GM12892 (cell line): Measurements from ENCODE around the gene NPC1L1.
A peak's percentile ranks its signal among the peaks of the same experiment; 100 is the strongest.
"Not testable (repeated sequence)": the region's sequence is repeated elsewhere in the genome, so short reads cannot be mapped to it uniquely, and the experiment has no call there.

Experiments used
- DNase-seq: peaks from one replicate; pipeline ENCODE4 v3.0.0; 2011; ENCODE audit not compliant: insufficient read length
- FAIRE-seq: peaks from 2 replicates; lab custom pipeline; 2011; peaks lifted over from hg19 to GRCh38; lab: Jason Lieb, UNC
- POLR2A ChIP-seq: IDR thresholded peaks from 2 replicates; pipeline ENCODE4 v1.6.1; 2011; ENCODE audit warnings: low read depth, low read length, control low read depth
- POLR2AphosphoS5 ChIP-seq: IDR thresholded peaks from 2 replicates; pipeline ENCODE4 v1.6.1; 2011; ENCODE audit warnings: low read depth, low read length, control low read depth
- TAF1 ChIP-seq: IDR thresholded peaks from 2 replicates; pipeline ENCODE4 v1.6.1; 2011; ENCODE audit warnings: low read depth, mild to moderate bottlenecking, control low read depth, low read length, borderline replicate concordance

Gene NPC1L1

GRCh38 chr7:44573464-44574286, 32.5 kb upstream of the NPC1L1 start, which contains the start of gene DDX56:
Gene DDX56, minus strand, starts transcription at chr7:44573908. Its CDS starts 13 bp downstream, at chr7:44573895.
- DNase-seq (peak; percentile 96), FAIRE-seq (peak; percentile 96)
- peak; percentile 93 for TF ChIP-seq POLR2AphosphoS5
- peak; percentile 74; the same call in 1 of the 2 replicates for TF ChIP-seq TAF1
- peak; percentile 97 for TF ChIP-seq POLR2A

- no peak for FAIRE-seq
- no peak for DNase-seq
- TF ChIP-seq POLR2A (no peak), POLR2AphosphoS5 (no peak), TAF1 (no peak)
Measured at GRCh38 chr7:44572771-44573170, 31.6 kb upstream of the NPC1L1 start.

- TF ChIP-seq POLR2AphosphoS5 (no peak), POLR2A (no peak), TAF1 (no peak)
- DNase-seq (no peak), FAIRE-seq (no peak)
Measured at GRCh38 chr7:44569959-44570358, 28.8 kb upstream of the NPC1L1 start.

- no peak for TF ChIP-seq POLR2AphosphoS5
- TF ChIP-seq POLR2A = no peak
- no peak for TF ChIP-seq TAF1
- FAIRE-seq (no peak), DNase-seq (no peak)
Measured at GRCh38 chr7:44568771-44569560, 27.8 kb upstream of the NPC1L1 start.

- DNase-seq (no peak), FAIRE-seq (no peak)
- TF ChIP-seq POLR2A (no peak), TAF1 (no peak), POLR2AphosphoS5 (no peak)
Measured at GRCh38 chr7:44567884-44568283, 26.8 kb upstream of the NPC1L1 start.

GRCh38 chr7:44566680-44567079, 25.6 kb upstream of the NPC1L1 start:
- DNase-seq (no peak), FAIRE-seq (no peak)
- TF ChIP-seq TAF1 (no peak), POLR2AphosphoS5 (no peak), POLR2A (no peak)

- no peak for TF ChIP-seq TAF1
- TF ChIP-seq POLR2AphosphoS5 = no peak
- TF ChIP-seq POLR2A = no peak
- no peak for DNase-seq
- no peak for FAIRE-seq
Measured at GRCh38 chr7:44565795-44566559, 24.8 kb upstream of the NPC1L1 start.

- TF ChIP-seq POLR2AphosphoS5 (peak; percentile 47; the same call in 1 of the 2 replicates), TAF1 (no peak), POLR2A (no peak)
- DNase-seq (peak; percentile 63), FAIRE-seq (peak; percentile 69)
Measured at GRCh38 chr7:44565097-44565794, 24.1 kb upstream of the NPC1L1 start.

- FAIRE-seq = no peak
- DNase-seq = no peak
- TF ChIP-seq POLR2A (no peak), TAF1 (no peak), POLR2AphosphoS5 (no peak)
Measured at GRCh38 chr7:44564606-44565005, 23.5 kb upstream of the NPC1L1 start.

GRCh38 chr7:44563171-44563679, 22.1 kb upstream of the NPC1L1 start:
- TF ChIP-seq POLR2A = no peak; the same call in 1 of the 2 replicates
- peak; percentile 89 for TF ChIP-seq POLR2AphosphoS5
- TF ChIP-seq TAF1 = no peak
- FAIRE-seq (no peak), DNase-seq (no peak)

- not testable (repeated sequence) for DNase-seq, FAIRE-seq
Measured at GRCh38 chr7:44562622-44562962, 21.5 kb upstream of the NPC1L1 start.
